HG02678 (cell line): Measurements from ENCODE around the gene MSANTD1.
"Not testable (repeated sequence)": the region's sequence is repeated elsewhere in the genome, so short reads cannot be mapped to it uniquely, and the experiment has no call there.

Source experiments
- ATAC-seq: cut with Tn5 transposase; IDR thresholded peaks from one replicate; pipeline ENCODE4 v1.9.1; 2021; ENCODE audit warnings: mild to moderate bottlenecking, moderate library complexity; ENCODE audit not compliant: unreplicated experiment

Gene MSANTD1

GRCh38 chr4:3299976-3300671, 51.2 kb downstream of the MSANTD1 start:
- ATAC-seq = no peak

DNA sequence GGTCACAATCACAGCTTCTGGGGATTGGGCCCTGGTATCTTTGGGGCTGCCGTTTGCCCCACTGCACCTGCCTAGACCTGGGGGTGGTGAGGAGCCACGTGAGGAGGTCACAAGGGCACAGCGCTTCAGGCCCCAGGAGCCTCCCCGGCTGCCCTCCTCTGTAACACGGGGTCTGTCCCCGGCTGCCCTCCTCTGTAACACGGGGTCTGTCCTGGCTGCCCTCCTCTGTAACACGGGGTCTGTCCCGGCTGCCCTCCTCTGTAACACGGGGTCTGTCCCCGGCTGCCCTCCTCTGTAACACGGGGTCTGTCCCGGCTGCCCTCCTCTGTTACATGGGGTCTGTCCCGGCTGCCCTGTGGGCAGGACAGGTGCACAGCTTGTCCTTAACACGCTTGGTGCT, 51.9 kb downstream of the MSANTD1 start:
- ATAC-seq = not testable (repeated sequence)

DNA sequence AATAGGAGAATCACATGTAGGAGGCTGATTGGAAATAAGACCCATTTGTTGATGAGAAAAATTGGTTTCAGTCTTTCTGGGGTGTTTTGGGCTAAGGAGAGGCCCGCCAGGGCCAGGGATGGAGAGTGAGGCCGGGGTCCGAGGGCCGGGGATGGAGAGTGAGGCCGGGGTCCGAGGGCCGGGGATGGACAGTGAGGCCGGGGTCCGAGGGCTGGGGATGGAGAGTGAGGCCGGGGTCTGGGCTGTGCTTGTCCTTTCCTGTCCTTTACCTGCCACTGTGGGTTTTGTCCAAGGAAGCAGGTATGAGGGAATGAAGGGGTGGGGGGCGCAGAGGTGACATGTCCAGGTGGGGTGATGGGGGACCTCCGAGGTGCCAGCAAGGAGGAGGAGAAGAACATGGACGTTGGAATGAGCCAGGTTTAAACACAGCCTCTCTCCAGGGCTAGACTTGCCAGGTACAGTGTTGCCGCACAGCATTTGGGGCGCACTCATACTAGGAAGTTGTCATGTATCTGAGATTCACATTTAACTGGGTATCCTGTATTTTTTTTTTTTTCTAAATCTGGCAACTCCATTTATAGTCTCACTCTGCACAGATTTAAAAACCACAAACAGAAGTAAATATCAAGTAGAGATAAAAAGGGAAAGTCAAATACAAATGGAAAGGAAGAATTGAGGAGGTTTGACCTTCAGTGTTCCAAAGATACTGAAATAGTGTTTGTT, 52.7 kb downstream of the MSANTD1 start:
- no peak for ATAC-seq

GRCh38 chr4:3302173-3302785, 53.3 kb downstream of the MSANTD1 start:
- peak; percentile 41 for ATAC-seq

- peak; percentile 8 for ATAC-seq
These were observed 54.0 kb downstream of the MSANTD1 start for GRCh38 chr4:3302786-3303564.

GRCh38 chr4:3303565-3303824, 54.5 kb downstream of the MSANTD1 start:
- no peak for ATAC-seq

DNA sequence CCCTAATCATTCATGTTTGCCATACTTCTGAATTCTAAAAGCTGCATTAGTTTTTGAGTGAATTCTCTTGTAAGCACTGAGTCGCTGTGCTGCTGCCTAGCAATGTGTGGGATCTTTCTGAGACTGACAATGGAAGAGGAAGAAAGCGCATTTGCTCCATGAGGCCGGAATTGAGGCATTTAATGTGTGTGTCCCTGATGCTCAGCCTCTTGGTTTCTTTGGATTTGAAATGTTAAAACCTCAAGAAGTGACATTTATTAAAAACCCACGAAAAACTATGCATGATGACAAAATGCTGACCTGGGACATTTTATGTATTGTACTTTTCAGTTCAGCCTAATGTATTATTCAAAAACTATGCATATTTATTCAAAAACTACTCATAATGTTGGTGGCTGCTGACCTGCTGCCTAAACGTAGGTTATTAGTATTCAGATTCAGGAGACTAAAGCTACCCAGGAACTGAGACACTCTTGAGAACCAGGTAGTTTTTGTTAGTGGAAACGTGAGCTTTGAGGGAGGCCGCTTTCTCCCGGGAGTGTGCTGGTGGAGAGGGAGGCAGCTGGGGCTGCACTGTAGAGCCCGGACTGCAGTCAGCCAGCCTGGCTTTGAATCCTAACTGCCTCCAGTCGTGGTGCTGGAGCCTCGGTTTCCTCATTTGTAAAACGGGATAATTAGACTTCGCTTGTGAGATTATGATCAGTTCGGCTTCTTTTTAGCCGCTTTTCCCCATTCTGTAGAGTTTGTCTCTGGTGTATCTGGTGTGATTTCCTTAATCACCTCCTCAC, 55.2 kb downstream of the MSANTD1 start:
- no peak for ATAC-seq

- no peak for ATAC-seq
These were observed 56.1 kb downstream of the MSANTD1 start for GRCh38 chr4:3304831-3305609.

DNA sequence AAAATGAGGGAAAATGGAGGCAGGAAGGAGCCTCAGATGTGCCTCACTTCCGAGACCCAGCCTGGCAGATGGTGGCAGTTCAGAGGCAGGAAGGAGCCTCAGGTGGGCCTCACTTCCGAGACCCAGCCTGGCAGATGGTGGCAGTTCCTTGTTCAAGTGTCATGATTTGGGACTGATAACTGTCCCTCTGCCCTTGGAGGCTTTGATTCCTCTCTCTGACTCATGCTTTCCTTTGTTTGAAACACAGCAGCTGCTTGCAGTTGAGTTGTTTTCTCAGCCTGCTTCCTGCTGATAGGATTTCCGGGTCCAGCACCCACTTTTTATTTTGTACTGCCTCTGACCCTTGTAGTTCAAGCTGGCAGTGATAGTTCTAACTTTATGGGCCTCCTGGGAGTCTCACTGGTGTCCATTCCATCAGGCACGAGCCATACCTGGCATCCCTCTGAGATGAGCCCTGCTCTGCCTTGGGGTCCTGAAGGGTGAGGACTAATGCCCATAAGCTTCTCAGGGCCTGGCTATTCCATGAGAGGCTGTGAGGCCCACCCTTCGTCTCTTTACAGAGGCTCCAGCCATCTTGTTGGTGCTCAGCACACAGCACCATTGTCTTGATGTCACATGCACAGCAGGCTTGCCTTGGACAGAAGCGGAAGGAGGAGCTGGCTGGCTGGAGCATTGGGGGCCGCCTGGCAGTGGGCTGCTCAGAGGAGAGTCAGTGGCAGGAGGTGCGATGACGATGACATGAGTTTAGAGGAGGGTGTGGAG, 56.8 kb downstream of the MSANTD1 start:
- ATAC-seq = no peak
